Activated naive CD4-positive, alpha-beta T cell treated with anti-CD3 and anti-CD28 coated beads, Interleukin-2, amount 10 ng/mL, durations not matched to agents 7 days and 5 days (primary cell): ENCODE data around the gene ZNF423.
A peak's percentile ranks its signal among the peaks of the same experiment; 100 is the strongest.

Experiments used
- CTCF ChIA-PET: fragments of 350-600 bp; sonication (Branson Sonifier 250); formaldehyde crosslinking; loops from one replicate; lab custom pipeline; 2021; ENCODE audit warnings: antibody characterized with exemption; lab: Charles Lee
- DNase-seq: peaks from one replicate; pipeline ENCODE4 v3.0.0-alpha.2; 2020
- H3K27ac Mint-ChIP-seq: one replicate; pipeline ENCODE4 v1.8.0; 2021; ENCODE audit warnings: mild to moderate bottlenecking, moderate library complexity, mixed read lengths
- H3K27me3 Mint-ChIP-seq: one replicate; pipeline ENCODE4 v1.8.0; 2021; ENCODE audit warnings: mild to moderate bottlenecking, mixed read lengths
- H3K36me3 Mint-ChIP-seq: one replicate; pipeline ENCODE4 v1.8.0; 2021; ENCODE audit warnings: mixed read lengths
- H3K4me1 Mint-ChIP-seq: one replicate; pipeline ENCODE4 v1.8.0; 2021; ENCODE audit warnings: mixed read lengths
- H3K4me3 Mint-ChIP-seq: one replicate; pipeline ENCODE4 v1.8.0; 2021; ENCODE audit warnings: mild to moderate bottlenecking, moderate library complexity, mixed read lengths
- H3K9me3 Mint-ChIP-seq: one replicate; pipeline ENCODE4 v1.8.0; 2021; ENCODE audit warnings: mixed read lengths

Gene ZNF423

GRCh38 chr16:49468611-49469310, 387.2 kb downstream of the ZNF423 start:
- CTCF ChIA-PET: no interaction called here
- Mint-ChIP-seq H3K27me3 (peaks cover 32% of the 10 kb centered on the region), H3K9me3 (no peaks in the 10 kb centered on the region), H3K36me3 (no peaks in the 10 kb centered on the region), H3K4me3 (no peak overlapping the region), H3K4me1 (peaks cover 27% of the 10 kb centered on the region), H3K27ac (no peak overlapping the region)
- no peak for DNase-seq

GRCh38 chr16:49467540-49468372, 388.2 kb downstream of the ZNF423 start:
- H3K4me3 Mint-ChIP-seq: no peak overlapping the region
- no peak overlapping the region for H3K27ac Mint-ChIP-seq
- no peaks in the 10 kb centered on the region for H3K36me3 Mint-ChIP-seq
- H3K27me3 Mint-ChIP-seq: peaks cover 32% of the 10 kb centered on the region
- CTCF ChIA-PET: interaction anchor here (0.7 kb wide), 1 partner anchor 22 kb away, joined by 3 read pairs; no protein-coding TSS in a partner anchor
- no peak for DNase-seq
- H3K4me1 Mint-ChIP-seq: peaks cover 37% of the 10 kb centered on the region
- no peaks in the 10 kb centered on the region for H3K9me3 Mint-ChIP-seq

- DNase-seq: no peak
- no peaks in the 10 kb centered on the region for H3K36me3 Mint-ChIP-seq
- peaks cover 46% of the 10 kb centered on the region for H3K4me1 Mint-ChIP-seq
- H3K27ac Mint-ChIP-seq: no peak overlapping the region
- CTCF ChIA-PET: no interaction called here
- no peaks in the 10 kb centered on the region for H3K9me3 Mint-ChIP-seq
- H3K27me3 Mint-ChIP-seq: peaks cover 32% of the 10 kb centered on the region
- no peak overlapping the region for H3K4me3 Mint-ChIP-seq
These were observed 389.0 kb downstream of the ZNF423 start for GRCh38 chr16:49466881-49467280.

- no peaks in the 10 kb centered on the region for H3K36me3 Mint-ChIP-seq
- no peak overlapping the region for H3K4me3 Mint-ChIP-seq
- DNase-seq: no peak
- peaks cover 50% of the 10 kb centered on the region for H3K4me1 Mint-ChIP-seq
- no peaks in the 10 kb centered on the region for H3K9me3 Mint-ChIP-seq
- H3K27ac Mint-ChIP-seq: no peak overlapping the region
- peaks cover 28% of the 10 kb centered on the region for H3K27me3 Mint-ChIP-seq
- CTCF ChIA-PET: no interaction called here
These were observed 389.4 kb downstream of the ZNF423 start for GRCh38 chr16:49466529-49466831.

- Mint-ChIP-seq H3K9me3 (no peaks in the 10 kb centered on the region), H3K36me3 (no peaks in the 10 kb centered on the region), H3K4me1 (peaks cover 56% of the 10 kb centered on the region), H3K27me3 (peaks cover 25% of the 10 kb centered on the region), H3K27ac (no peak overlapping the region), H3K4me3 (no peak overlapping the region)
- no peak for DNase-seq
- CTCF ChIA-PET: interaction anchor here (0.6 kb wide), 1 partner anchor 12 kb away, joined by 3 read pairs; no protein-coding TSS in a partner anchor
These were observed 390.0 kb downstream of the ZNF423 start for GRCh38 chr16:49465661-49466528.

- Mint-ChIP-seq H3K4me3 (no peak overlapping the region), H3K27ac (peak overlapping the region; percentile 87), H3K36me3 (no peaks in the 10 kb centered on the region), H3K27me3 (peaks cover 18% of the 10 kb centered on the region), H3K9me3 (no peaks in the 10 kb centered on the region), H3K4me1 (peaks cover 63% of the 10 kb centered on the region)
- peak; percentile 32 for DNase-seq
- CTCF ChIA-PET: no interaction called here
These were observed 390.9 kb downstream of the ZNF423 start for GRCh38 chr16:49464877-49465504.

GRCh38 chr16:49464093-49464492, 391.8 kb downstream of the ZNF423 start:
- peaks cover 63% of the 10 kb centered on the region for H3K4me1 Mint-ChIP-seq
- no peak for DNase-seq
- peak overlapping the region; percentile 87 for H3K27ac Mint-ChIP-seq
- H3K27me3 Mint-ChIP-seq: peaks cover 17% of the 10 kb centered on the region
- no peaks in the 10 kb centered on the region for H3K9me3 Mint-ChIP-seq
- H3K36me3 Mint-ChIP-seq: no peaks in the 10 kb centered on the region
- CTCF ChIA-PET: interaction anchor here (0.7 kb wide), 1 partner anchor 26 kb away, joined by 3 read pairs; no protein-coding TSS in a partner anchor
- H3K4me3 Mint-ChIP-seq: peak overlapping the region; percentile 11

- H3K27ac Mint-ChIP-seq: peak overlapping the region; percentile 87
- H3K27me3 Mint-ChIP-seq: peaks cover 17% of the 10 kb centered on the region
- DNase-seq: peak; percentile 93
- H3K36me3 Mint-ChIP-seq: no peaks in the 10 kb centered on the region
- H3K4me3 Mint-ChIP-seq: peak overlapping the region; percentile 11
- CTCF ChIA-PET: interaction anchor here (0.7 to 1.4 kb wide), 3 partner anchors 9 to 129 kb away, joined by 3 to 4 read pairs (median 3); no protein-coding TSS in a partner anchor
- H3K4me1 Mint-ChIP-seq: peaks cover 63% of the 10 kb centered on the region
- no peaks in the 10 kb centered on the region for H3K9me3 Mint-ChIP-seq
These were observed 392.4 kb downstream of the ZNF423 start for GRCh38 chr16:49463529-49463928.

GRCh38 chr16:49462989-49463371, 392.9 kb downstream of the ZNF423 start:
- Mint-ChIP-seq H3K36me3 (no peaks in the 10 kb centered on the region), H3K27me3 (peaks cover 17% of the 10 kb centered on the region), H3K9me3 (no peaks in the 10 kb centered on the region), H3K4me3 (no peak overlapping the region), H3K27ac (peak overlapping the region; percentile 87), H3K4me1 (peaks cover 63% of the 10 kb centered on the region)
- CTCF ChIA-PET: interaction anchor here (1.1 to 1.4 kb wide), 2 partner anchors 8 to 129 kb away, joined by 3 to 4 read pairs; no protein-coding TSS in a partner anchor
- DNase-seq: peak; percentile 42

GRCh38 chr16:49462362-49462988, 393.4 kb downstream of the ZNF423 start:
- Mint-ChIP-seq H3K27me3 (peaks cover 17% of the 10 kb centered on the region), H3K27ac (peak overlapping the region; percentile 79), H3K4me3 (peak overlapping the region; percentile 13), H3K9me3 (no peaks in the 10 kb centered on the region), H3K4me1 (peaks cover 63% of the 10 kb centered on the region), H3K36me3 (no peaks in the 10 kb centered on the region)
- CTCF ChIA-PET: interaction anchor here (1.1 to 1.4 kb wide), 2 partner anchors 8 to 130 kb away, joined by 3 to 4 read pairs; no protein-coding TSS in a partner anchor
- no peak for DNase-seq

GRCh38 chr16:49461517-49461951, 394.4 kb downstream of the ZNF423 start:
- Mint-ChIP-seq H3K36me3 (no peaks in the 10 kb centered on the region), H3K4me3 (no peak overlapping the region), H3K27ac (no peak overlapping the region), H3K4me1 (peaks cover 61% of the 10 kb centered on the region), H3K27me3 (peaks cover 15% of the 10 kb centered on the region), H3K9me3 (no peaks in the 10 kb centered on the region)
- CTCF ChIA-PET: interaction anchor here (1.9 kb wide), 1 partner anchor 19 kb away, joined by 5 read pairs; no protein-coding TSS in a partner anchor
- no peak for DNase-seq

GRCh38 chr16:49460786-49461470, 395.0 kb downstream of the ZNF423 start:
- Mint-ChIP-seq H3K27ac (no peak overlapping the region), H3K36me3 (no peaks in the 10 kb centered on the region), H3K4me3 (no peak overlapping the region), H3K4me1 (peaks cover 55% of the 10 kb centered on the region), H3K27me3 (peaks cover 17% of the 10 kb centered on the region), H3K9me3 (no peaks in the 10 kb centered on the region)
- DNase-seq: no peak
- CTCF ChIA-PET: interaction anchor here (1.9 kb wide), 1 partner anchor 18 kb away, joined by 5 read pairs; no protein-coding TSS in a partner anchor
